ENCODE data around the gene LLGL2.

GRCh38 chr17:75622076-75622475, 96.6 kb downstream of the LLGL2 start:
- TF ChIP-seq CTCF (conservative IDR thresholded peaks at IDR 0.05 in 1 of 2, IDR thresholded peaks at IDR 0.05 in 1 of 2; ENCODE audit: low read depth in 1 of 2, low read length in 2 of 2) (no peak), EZH2 (IDR thresholded peaks at IDR 0.05; ENCODE audit: low read length, missing control alignments) (no peak)
